A549 (cell line): ENCODE measurements around the gene PHLDA1.
"Not testable (repeated sequence)": the region's sequence is repeated elsewhere in the genome, so short reads cannot be mapped to it uniquely, and the experiment has no call there.

Source experiments
- CEBPB ChIP-seq, 2 experiments: fragments of >200 bp in 1 of 2; sonication (Bioruptor Twin) in 1 of 2; formaldehyde crosslinking in 1 of 2; IDR thresholded peaks; 2 replicates each; pipeline ENCODE4 v1.6.1; 2012 to 2016
- CHD2 ChIP-seq: fragments of 150-350 bp; IDR thresholded peaks from 2 replicates; pipeline ENCODE4 v1.6.1; 2014; ENCODE audit warnings: low read length; ENCODE audit not compliant: partially characterized antibody
- ESRRA ChIP-seq: fragments of 150-350 bp; IDR thresholded peaks from 2 replicates; pipeline ENCODE4 v1.6.1; 2014; ENCODE audit warnings: mild to moderate bottlenecking, low read length, borderline replicate concordance
- KDM5A ChIP-seq: fragments of 200-600 bp; sonication (generic); IDR thresholded peaks from 2 replicates; pipeline ENCODE4 v1.6.1; 2016; ENCODE audit warnings: antibody characterized with exemption, mild to moderate bottlenecking
- SMC3 ChIP-seq: fragments of >200 bp; sonication (Bioruptor Twin); formaldehyde crosslinking; IDR thresholded peaks from 3 replicates; pipeline ENCODE4 v1.6.1; 2018; ENCODE audit warnings: inconsistent platforms

- TF ChIP-seq CHD2; ESRRA; CEBPB (IDR thresholded peaks at IDR 0.05); KDM5A; SMC3: not testable (repeated sequence)
Observed at GRCh38 chr12:75983851-75984250, 47.7 kb downstream of the PHLDA1 start.
